ENCODE results near the gene EPS15.
A peak's percentile ranks its signal among the peaks of the same experiment; 100 is the strongest.
"Not testable (repeated sequence)": the region's sequence is repeated elsewhere in the genome, so short reads cannot be mapped to it uniquely, and the experiment has no call there.

The EPS15 gene

GRCh38 chr1:51512120-51512519 is 6.9 kb downstream of the EPS15 start:
- H3K4me3 Mint-ChIP-seq, result no peak overlapping the region
- H3K36me3 Mint-ChIP-seq, result peaks cover 18% of the 10 kb centered on the region
- peaks cover 85% of the 10 kb centered on the region for H3K4me1 Mint-ChIP-seq
- no peak overlapping the region for H3K27ac Mint-ChIP-seq
- ATAC-seq, result no peak
- no peaks in the 10 kb centered on the region for H3K9me3 Mint-ChIP-seq
- H3K27me3 Mint-ChIP-seq, result no peaks in the 10 kb centered on the region

- ATAC-seq, result no peak
- Mint-ChIP-seq H3K27ac (peak overlapping the region; percentile 31), H3K4me3 (no peak overlapping the region), H3K36me3 (peaks cover 24% of the 10 kb centered on the region), H3K4me1 (peaks cover 81% of the 10 kb centered on the region), H3K9me3 (no peaks in the 10 kb centered on the region), H3K27me3 (no peaks in the 10 kb centered on the region)
Measured at GRCh38 chr1:51509773-51510172, 9.3 kb downstream of the EPS15 start.

GRCh38 chr1:51506537-51506936 is 12.5 kb downstream of the EPS15 start:
- Mint-ChIP-seq H3K4me3 (peak overlapping the region; percentile 13), H3K9me3 (no peaks in the 10 kb centered on the region), H3K4me1 (peaks cover 83% of the 10 kb centered on the region), H3K27ac (peak overlapping the region; percentile 98), H3K36me3 (peaks cover 35% of the 10 kb centered on the region), H3K27me3 (no peaks in the 10 kb centered on the region)
- ATAC-seq, result peak; percentile 61

GRCh38 chr1:51504806-51505525 is 14.1 kb downstream of the EPS15 start:
- H3K27me3 Mint-ChIP-seq, result no peaks in the 10 kb centered on the region
- H3K36me3 Mint-ChIP-seq, result peaks cover 38% of the 10 kb centered on the region
- H3K9me3 Mint-ChIP-seq, result no peaks in the 10 kb centered on the region
- peak; percentile 83 for ATAC-seq
- H3K27ac Mint-ChIP-seq, result peak overlapping the region; percentile 98
- H3K4me3 Mint-ChIP-seq, result peak overlapping the region; percentile 72
- H3K4me1 Mint-ChIP-seq, result peaks cover 88% of the 10 kb centered on the region

- H3K27me3 Mint-ChIP-seq, H3K9me3 Mint-ChIP-seq: not testable (repeated sequence)
- H3K4me3 Mint-ChIP-seq, result peak overlapping the region; percentile 83
- H3K27ac Mint-ChIP-seq, result peak overlapping the region; percentile 98
- H3K36me3 Mint-ChIP-seq, result peaks cover 50% of the 10 kb centered on the region
- peaks cover 87% of the 10 kb centered on the region for H3K4me1 Mint-ChIP-seq
- ATAC-seq, result peak; percentile 87
Measured at GRCh38 chr1:51501218-51501630, 17.8 kb downstream of the EPS15 start.

- peak overlapping the region; percentile 98 for H3K27ac Mint-ChIP-seq
- H3K4me1 Mint-ChIP-seq, result peaks cover 83% of the 10 kb centered on the region
- peaks cover 45% of the 10 kb centered on the region for H3K36me3 Mint-ChIP-seq
- H3K4me3 Mint-ChIP-seq, result no peak overlapping the region
- no peak for ATAC-seq
- no peaks in the 10 kb centered on the region for H3K9me3 Mint-ChIP-seq
- H3K27me3 Mint-ChIP-seq, result no peaks in the 10 kb centered on the region
Measured at GRCh38 chr1:51499694-51500093, 19.4 kb downstream of the EPS15 start.

- Mint-ChIP-seq H3K9me3 (peaks cover under 1% of the 10 kb centered on the region), H3K27ac (peak overlapping the region; percentile 98), H3K4me3 (no peak overlapping the region), H3K36me3 (peaks cover 51% of the 10 kb centered on the region), H3K4me1 (peaks cover 86% of the 10 kb centered on the region), H3K27me3 (no peaks in the 10 kb centered on the region)
- ATAC-seq, result no peak
Measured at GRCh38 chr1:51498924-51499323, 20.1 kb downstream of the EPS15 start.

GRCh38 chr1:51497340-51497739 is 21.7 kb downstream of the EPS15 start:
- no peak for ATAC-seq
- Mint-ChIP-seq H3K36me3 (peaks cover 43% of the 10 kb centered on the region), H3K4me1 (peaks cover 83% of the 10 kb centered on the region), H3K4me3 (no peak overlapping the region), H3K27me3 (no peaks in the 10 kb centered on the region), H3K9me3 (peaks cover 3% of the 10 kb centered on the region), H3K27ac (no peak overlapping the region)

- Mint-ChIP-seq H3K4me1 (peaks cover 80% of the 10 kb centered on the region), H3K9me3 (peaks cover 3% of the 10 kb centered on the region), H3K36me3 (peaks cover 30% of the 10 kb centered on the region), H3K27me3 (no peaks in the 10 kb centered on the region), H3K27ac (peak overlapping the region; percentile 73), H3K4me3 (no peak overlapping the region)
- ATAC-seq, result no peak
Measured at GRCh38 chr1:51494138-51494830, 24.8 kb downstream of the EPS15 start.

- Mint-ChIP-seq H3K27ac (peak overlapping the region; percentile 79), H3K9me3 (peaks cover 3% of the 10 kb centered on the region), H3K27me3 (no peaks in the 10 kb centered on the region), H3K4me3 (peak overlapping the region; percentile 60), H3K36me3 (peaks cover 10% of the 10 kb centered on the region), H3K4me1 (peaks cover 67% of the 10 kb centered on the region)
- ATAC-seq, result peak; percentile 88
Measured at GRCh38 chr1:51491166-51491981, 27.7 kb downstream of the EPS15 start.

- Mint-ChIP-seq H3K27me3 (no peaks in the 10 kb centered on the region), H3K27ac (peak overlapping the region; percentile 79), H3K36me3 (peaks cover 9% of the 10 kb centered on the region), H3K4me1 (peaks cover 57% of the 10 kb centered on the region), H3K4me3 (no peak overlapping the region), H3K9me3 (peaks cover 3% of the 10 kb centered on the region)
- ATAC-seq, result no peak
Measured at GRCh38 chr1:51489472-51489871, 29.6 kb downstream of the EPS15 start.

GRCh38 chr1:51488372-51489050 is 30.6 kb downstream of the EPS15 start:
- no peaks in the 10 kb centered on the region for H3K9me3 Mint-ChIP-seq
- peaks cover 49% of the 10 kb centered on the region for H3K4me1 Mint-ChIP-seq
- no peak for ATAC-seq
- H3K36me3 Mint-ChIP-seq, result no peaks in the 10 kb centered on the region
- H3K4me3 Mint-ChIP-seq, result no peak overlapping the region
- H3K27ac Mint-ChIP-seq, result no peak overlapping the region
- H3K27me3 Mint-ChIP-seq, result no peaks in the 10 kb centered on the region

GRCh38 chr1:51487628-51488027 is 31.4 kb downstream of the EPS15 start:
- peaks cover 53% of the 10 kb centered on the region for H3K4me1 Mint-ChIP-seq
- no peaks in the 10 kb centered on the region for H3K9me3 Mint-ChIP-seq
- no peak overlapping the region for H3K27ac Mint-ChIP-seq
- H3K27me3 Mint-ChIP-seq, result no peaks in the 10 kb centered on the region
- no peak overlapping the region for H3K4me3 Mint-ChIP-seq
- H3K36me3 Mint-ChIP-seq, result peaks cover 4% of the 10 kb centered on the region
- ATAC-seq, result no peak

GRCh38 chr1:51484591-51484990 is 34.5 kb downstream of the EPS15 start:
- Mint-ChIP-seq H3K9me3 (no peaks in the 10 kb centered on the region), H3K4me1 (peaks cover 36% of the 10 kb centered on the region), H3K27me3 (no peaks in the 10 kb centered on the region), H3K36me3 (peaks cover 16% of the 10 kb centered on the region), H3K27ac (no peak overlapping the region), H3K4me3 (no peak overlapping the region)
- no peak for ATAC-seq

GRCh38 chr1:51482881-51483280 is 36.2 kb downstream of the EPS15 start:
- ATAC-seq, result no peak
- peaks cover 27% of the 10 kb centered on the region for H3K36me3 Mint-ChIP-seq
- no peaks in the 10 kb centered on the region for H3K9me3 Mint-ChIP-seq

More at GRCh38 chr1:51482881-51483280, 36.2 kb downstream of the EPS15 start:
- H3K27me3 Mint-ChIP-seq, result no peaks in the 10 kb centered on the region
- H3K27ac Mint-ChIP-seq, result no peak overlapping the region
- no peak overlapping the region for H3K4me3 Mint-ChIP-seq
- H3K4me1 Mint-ChIP-seq, result peaks cover 24% of the 10 kb centered on the region

Data from stimulated activated memory B cell treated with anti-CD40 and anti-IgM and Interleukin-4, amounts not matched to agents 10 μg/mL and 1 μg/mL and 100 μg/mL, for 72 hours (primary cell).